PFSK-1 (cell line): ENCODE measurements around the gene ADGRF3.

Experiments used
- FOXP2 ChIP-seq: optimal IDR thresholded peaks from 2 replicates; pipeline ENCODE3; 2011; ENCODE audit warnings: borderline replicate concordance, control low read depth, inconsistent platforms; ENCODE audit not compliant: insufficient read depth; ENCODE audit errors: extremely low read length, extremely low read depth
- POLR2AphosphoS5 ChIP-seq: IDR thresholded peaks from 2 replicates; pipeline ENCODE4 v1.6.1; 2012; ENCODE audit warnings: low read depth, mild to moderate bottlenecking, control low read depth, low read length, moderate library complexity
- REST ChIP-seq, 2 experiments: IDR thresholded peaks; 2 replicates each; pipeline versions ENCODE4 v1.6.1 to v1.8.0; 2011 to 2012; ENCODE audit warnings: low read depth in 2 of 2, low read length in 2 of 2, control low read depth in 1 of 2, inconsistent platforms in 1 of 2, mild to moderate bottlenecking in 1 of 2, moderate library complexity in 1 of 2; ENCODE audit not compliant: insufficient read depth in 1 of 2
- SIN3A ChIP-seq: IDR thresholded peaks from 2 replicates; pipeline ENCODE4 v1.6.1; 2012; ENCODE audit warnings: mild to moderate bottlenecking, low read length, moderate library complexity, borderline replicate concordance; ENCODE audit not compliant: insufficient read depth
- TAF1 ChIP-seq: IDR thresholded peaks from 2 replicates; pipeline ENCODE4 v1.6.1; 2012; ENCODE audit warnings: low read length, control low read depth, borderline replicate concordance; ENCODE audit not compliant: insufficient read depth

Gene ADGRF3

GRCh38 chr2:26363958-26364357, 17.4 kb upstream of the ADGRF3 start:
- TF ChIP-seq FOXP2 (no peak), REST (IDR thresholded peaks at IDR 0.05; ENCODE audit: insufficient read depth in 1 of 2, low read depth in 2 of 2, low read length in 2 of 2) (no peak), TAF1 (no peak), SIN3A (no peak), POLR2AphosphoS5 (no peak)

GRCh38 chr2:26363323-26363722, 16.7 kb upstream of the ADGRF3 start:
- no peak for TF ChIP-seq TAF1
- TF ChIP-seq FOXP2: no peak
- no peak for TF ChIP-seq REST (IDR thresholded peaks at IDR 0.05; ENCODE audit: insufficient read depth in 1 of 2, low read depth in 2 of 2, low read length in 2 of 2)
- no peak for TF ChIP-seq SIN3A
- TF ChIP-seq POLR2AphosphoS5: no peak

GRCh38 chr2:26359886-26360473, 13.4 kb upstream of the ADGRF3 start:
- TF ChIP-seq REST (IDR thresholded peaks at IDR 0.05; ENCODE audit: insufficient read depth in 1 of 2, low read depth in 2 of 2, low read length in 2 of 2): no peak
- TF ChIP-seq POLR2AphosphoS5: no peak
- TF ChIP-seq FOXP2: no peak
- no peak for TF ChIP-seq SIN3A
- no peak for TF ChIP-seq TAF1

GRCh38 chr2:26356771-26357170, 10.2 kb upstream of the ADGRF3 start:
- no peak for TF ChIP-seq FOXP2
- no peak for TF ChIP-seq REST (IDR thresholded peaks at IDR 0.05; ENCODE audit: insufficient read depth in 1 of 2, low read depth in 2 of 2, low read length in 2 of 2)
- no peak for TF ChIP-seq TAF1
- no peak for TF ChIP-seq POLR2AphosphoS5
- TF ChIP-seq SIN3A: no peak

- TF ChIP-seq SIN3A: no peak
- no peak for TF ChIP-seq TAF1
- TF ChIP-seq POLR2AphosphoS5: no peak
- TF ChIP-seq REST (IDR thresholded peaks at IDR 0.05; ENCODE audit: insufficient read depth in 1 of 2, low read depth in 2 of 2, low read length in 2 of 2): no peak
- TF ChIP-seq FOXP2: no peak
These were observed 9.5 kb upstream of the ADGRF3 start for GRCh38 chr2:26356111-26356510.
